ENCODE measurements around the gene PEMT. TPM values are rescaled to one million over a fixed set of nuclear protein-coding genes. Genes with fewer than 3 reads are reported as not detected.

Gene PEMT
- total RNA-seq, 2 experiments from 2014 or later = 14.1 to 17.2 TPM

DNA sequence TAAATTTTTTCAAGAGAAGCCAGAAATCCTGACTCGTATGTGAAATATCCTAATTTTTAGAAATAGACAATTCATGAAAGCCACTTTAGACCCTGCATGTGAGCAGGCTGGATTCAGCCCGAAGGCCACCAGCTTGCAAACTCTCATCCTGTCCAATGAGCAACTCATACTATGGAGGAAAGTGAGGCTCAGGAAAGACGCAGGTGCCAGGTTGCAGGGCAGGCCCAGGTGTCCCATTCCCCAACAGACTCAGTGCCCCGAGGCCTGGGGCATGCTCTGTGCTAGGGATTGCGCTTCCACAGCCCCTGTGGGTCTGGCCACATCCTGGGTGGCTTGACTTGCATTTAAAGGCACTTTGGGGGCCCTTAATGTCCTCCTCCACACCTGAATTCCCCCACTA, 78.6 kb downstream of the PEMT start:
- Mint-ChIP-seq H3K27ac (no peak overlapping the region), H3K4me3 (no peak overlapping the region), H3K4me1 (ENCODE audit: low read depth) (peaks cover 17% of the 10 kb centered on the region), H3K36me3 (ENCODE audit: low read depth) (no peaks in the 10 kb centered on the region), H3K9me3 (ENCODE audit: insufficient read depth) (no peaks in the 10 kb centered on the region), H3K27me3 (ENCODE audit: low read depth) (no peaks in the 10 kb centered on the region)
- DNase-seq (no peak), ATAC-seq (no peak)
- ChIA-PET CTCF (interaction anchor here (3.5 kb wide), 1 partner anchor 16 kb away, joined by 23 read pairs; the partner anchor contains the start of gene RASD1), POLR2A (no interaction called here)

DNA sequence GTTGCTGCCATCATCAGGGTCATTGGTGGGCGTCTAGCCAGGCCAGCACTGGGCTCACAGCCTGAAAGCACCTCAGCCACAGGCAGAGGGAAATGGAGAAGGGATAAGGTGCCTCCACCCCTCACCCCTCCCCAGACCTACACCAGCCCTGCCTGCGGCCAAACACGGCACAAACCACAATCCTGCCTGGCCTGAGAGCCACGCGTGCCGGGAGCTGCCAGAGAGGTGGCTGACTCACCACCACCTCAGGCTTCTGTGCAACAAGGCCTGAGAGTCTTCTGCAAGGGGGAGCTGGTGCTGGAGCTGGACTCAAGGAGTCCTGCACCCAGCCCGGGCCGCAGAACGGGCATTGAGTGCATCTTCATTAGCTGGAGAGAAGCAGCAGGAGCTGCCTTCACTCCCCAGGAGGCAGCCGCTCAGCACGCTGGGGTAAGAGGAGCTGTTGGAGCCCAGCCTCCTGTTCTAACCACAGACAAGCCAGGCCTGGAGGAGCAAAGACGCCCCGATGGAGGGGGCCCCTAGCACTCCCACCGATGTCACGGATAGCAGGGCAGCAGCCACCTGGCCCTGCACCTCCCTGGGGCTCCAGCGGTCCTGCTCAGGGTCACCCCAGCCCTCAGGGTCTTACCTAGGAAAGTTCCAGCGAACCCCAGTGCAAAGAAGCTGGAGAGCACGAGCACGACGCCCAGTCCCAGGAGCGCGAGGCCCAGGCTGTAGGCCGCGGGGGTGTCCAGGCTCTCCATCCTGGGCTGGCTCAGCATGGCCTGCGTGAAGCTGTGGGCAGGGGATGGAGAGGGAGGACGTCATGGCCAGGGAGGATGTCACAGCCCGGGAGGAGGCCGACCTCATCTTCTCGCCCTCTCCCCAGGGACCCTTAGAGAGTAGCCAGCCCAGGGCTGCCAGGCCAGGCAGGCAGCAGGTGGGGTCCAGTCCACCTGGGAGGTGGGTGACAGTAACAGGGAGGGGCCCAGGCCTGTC, 79.3 kb downstream of the PEMT start:
- ChIA-PET CTCF (interaction anchor here (3.5 kb wide), 1 partner anchor 15 kb away, joined by 23 read pairs; the partner anchor contains the start of gene RASD1), POLR2A (interaction anchor here (1.2 kb wide), 1 partner anchor 121 kb away, joined by 3 read pairs; no protein-coding TSS in a partner anchor)
- ATAC-seq (no peak), DNase-seq (no peak)
- H3K9me3 Mint-ChIP-seq (ENCODE audit: insufficient read depth) = no peaks in the 10 kb centered on the region
- H3K27ac Mint-ChIP-seq = no peak overlapping the region
- H3K4me1 Mint-ChIP-seq (ENCODE audit: low read depth) = peaks cover 17% of the 10 kb centered on the region
- no peaks in the 10 kb centered on the region for H3K27me3 Mint-ChIP-seq (ENCODE audit: low read depth)
- H3K4me3 Mint-ChIP-seq = no peak overlapping the region
- H3K36me3 Mint-ChIP-seq (ENCODE audit: low read depth) = no peaks in the 10 kb centered on the region

DNA sequence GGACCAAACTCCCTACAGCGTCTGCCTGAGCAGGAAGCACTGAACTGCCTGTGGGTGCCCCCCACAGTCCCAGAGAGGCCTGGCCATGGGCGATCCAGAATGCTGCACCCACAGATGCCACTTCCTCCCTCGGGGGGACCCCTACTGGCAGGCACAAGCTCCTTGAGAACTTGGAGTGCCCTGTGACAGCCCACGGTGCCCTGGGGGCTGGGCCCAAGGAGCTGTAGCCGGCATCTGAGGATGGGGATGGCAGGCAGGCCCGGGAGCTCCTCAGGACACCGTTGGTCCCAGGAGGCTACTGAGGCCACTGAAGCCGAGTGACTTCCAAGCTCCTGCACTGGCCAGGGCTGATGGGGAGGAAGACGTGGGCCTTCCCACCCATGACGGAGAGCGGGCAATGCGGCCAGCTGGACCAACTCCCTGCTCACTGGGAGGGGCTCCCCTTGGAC, 80.2 kb downstream of the PEMT start:
- DNase-seq (no peak), ATAC-seq (no peak)
- H3K9me3 Mint-ChIP-seq (ENCODE audit: insufficient read depth) = no peaks in the 10 kb centered on the region
- H3K36me3 Mint-ChIP-seq (ENCODE audit: low read depth) = no peaks in the 10 kb centered on the region
- CTCF ChIA-PET = interaction anchor here (3.5 kb wide), 1 partner anchor 14 kb away, joined by 23 read pairs; the partner anchor contains the start of gene RASD1
- peaks cover 17% of the 10 kb centered on the region for H3K4me1 Mint-ChIP-seq (ENCODE audit: low read depth)
- POLR2A ChIA-PET = interaction anchor here (1.2 kb wide), 1 partner anchor 122 kb away, joined by 3 read pairs; no protein-coding TSS in a partner anchor
- H3K27ac Mint-ChIP-seq = peak overlapping the region; percentile 54
- H3K4me3 Mint-ChIP-seq = no peak overlapping the region
- no peaks in the 10 kb centered on the region for H3K27me3 Mint-ChIP-seq (ENCODE audit: low read depth)

DNA sequence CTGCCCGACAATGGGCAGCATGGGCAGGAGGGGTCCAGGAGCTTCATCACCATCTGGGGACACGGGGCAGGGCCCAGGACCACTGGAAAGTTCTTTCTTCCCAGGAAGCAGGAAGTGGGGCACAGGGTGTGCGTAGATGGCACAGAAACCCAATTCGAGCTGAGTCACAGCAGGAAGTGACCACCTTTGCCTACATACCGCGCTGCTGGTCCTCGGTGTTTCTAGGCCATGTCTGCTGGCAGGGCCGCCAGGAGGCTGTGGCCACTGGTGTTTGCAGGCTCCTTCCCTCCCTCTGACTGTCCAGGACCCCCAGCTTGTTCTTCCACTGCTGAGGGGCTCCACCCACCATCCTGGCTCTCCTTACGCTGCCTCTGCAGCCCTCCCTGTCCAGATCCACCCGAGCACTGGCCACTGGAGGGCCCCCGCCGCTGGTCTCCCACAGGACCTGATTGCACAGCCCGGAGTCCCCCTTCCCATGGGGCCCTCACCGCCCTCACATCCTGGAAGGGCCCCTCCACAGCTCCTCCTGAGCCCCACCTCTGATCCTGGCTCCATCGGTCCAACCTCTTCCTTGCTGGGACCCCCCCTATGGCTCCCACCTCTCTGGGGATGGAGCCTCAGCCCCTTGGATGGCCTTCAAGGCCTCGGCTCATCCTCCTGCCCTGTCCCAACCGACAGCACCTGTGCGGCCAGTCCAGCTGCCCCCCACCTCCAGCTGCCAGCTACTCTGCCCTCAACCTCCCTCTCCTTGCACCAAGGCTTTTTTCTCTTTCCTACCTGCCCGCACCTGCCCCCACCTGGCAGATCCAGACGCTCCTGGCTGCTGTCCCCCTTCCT, 80.8 kb downstream of the PEMT start:
- ChIA-PET POLR2A (interaction anchor here (1.2 kb wide), 1 partner anchor 122 kb away, joined by 3 read pairs; no protein-coding TSS in a partner anchor), CTCF (interaction anchor here (0.9 to 3.5 kb wide), 2 partner anchors 14 to 58 kb away, joined by 3 to 23 read pairs; partner anchors contain the start of gene RASD1)
- Mint-ChIP-seq H3K9me3 (ENCODE audit: insufficient read depth) (no peaks in the 10 kb centered on the region), H3K4me1 (ENCODE audit: low read depth) (peaks cover 17% of the 10 kb centered on the region), H3K27ac (peak overlapping the region; percentile 54), H3K27me3 (ENCODE audit: low read depth) (no peaks in the 10 kb centered on the region), H3K36me3 (ENCODE audit: low read depth) (no peaks in the 10 kb centered on the region), H3K4me3 (no peak overlapping the region)
- ATAC-seq = no peak
- DNase-seq = no peak

DNA sequence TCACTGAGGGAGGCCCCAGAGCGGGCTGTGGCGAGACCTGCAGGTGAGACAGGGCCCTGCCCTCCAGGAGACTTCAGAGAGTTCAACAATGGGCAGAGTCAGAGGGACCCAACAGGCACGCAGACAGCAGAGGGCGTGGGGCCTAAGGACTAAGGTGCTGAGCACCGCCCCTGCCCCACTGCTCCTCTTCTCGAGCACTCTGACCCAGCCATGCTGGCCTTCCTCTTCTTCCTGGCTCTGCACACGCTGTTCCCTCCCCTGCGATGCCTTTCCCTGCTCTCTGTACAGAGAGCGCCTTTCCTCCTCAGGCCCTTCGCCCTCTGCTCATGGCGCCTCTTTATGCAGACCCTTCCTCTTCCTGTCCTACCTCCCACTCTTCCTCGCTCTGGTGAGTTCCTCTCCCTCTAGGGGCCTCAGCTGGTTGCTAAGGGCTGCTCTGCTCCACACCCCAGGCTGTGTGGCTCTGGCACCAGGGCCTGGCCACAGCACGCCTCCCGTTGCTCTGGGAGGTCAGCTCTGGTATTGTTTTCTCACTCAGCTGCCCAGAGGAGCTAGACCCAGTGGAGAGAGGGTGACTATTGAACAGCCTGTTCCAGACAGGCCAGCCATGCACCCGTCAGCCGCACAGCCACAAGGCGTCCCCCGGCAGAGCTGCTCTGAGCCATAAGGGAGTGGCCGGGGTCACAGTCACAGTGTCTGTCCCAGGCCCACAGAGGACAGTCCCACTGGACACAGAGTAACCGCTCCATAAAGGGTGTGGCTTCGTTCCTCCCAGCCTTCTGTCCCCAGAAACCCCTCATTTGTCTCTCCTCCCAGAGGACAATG, 81.7 kb downstream of the PEMT start:
- DNase-seq (no peak), ATAC-seq (no peak)
- H3K4me3 Mint-ChIP-seq = no peak overlapping the region
- ChIA-PET POLR2A (no interaction called here), CTCF (interaction anchor here (0.9 to 3.5 kb wide), 3 partner anchors 13 to 59 kb away, joined by 3 to 23 read pairs (median 3); partner anchors contain the start of gene RASD1)
- H3K27ac Mint-ChIP-seq = peak overlapping the region; percentile 54
- no peaks in the 10 kb centered on the region for H3K36me3 Mint-ChIP-seq (ENCODE audit: low read depth)
- peaks cover 17% of the 10 kb centered on the region for H3K4me1 Mint-ChIP-seq (ENCODE audit: low read depth)
- H3K9me3 Mint-ChIP-seq (ENCODE audit: insufficient read depth) = no peaks in the 10 kb centered on the region
- H3K27me3 Mint-ChIP-seq (ENCODE audit: low read depth) = no peaks in the 10 kb centered on the region

DNA sequence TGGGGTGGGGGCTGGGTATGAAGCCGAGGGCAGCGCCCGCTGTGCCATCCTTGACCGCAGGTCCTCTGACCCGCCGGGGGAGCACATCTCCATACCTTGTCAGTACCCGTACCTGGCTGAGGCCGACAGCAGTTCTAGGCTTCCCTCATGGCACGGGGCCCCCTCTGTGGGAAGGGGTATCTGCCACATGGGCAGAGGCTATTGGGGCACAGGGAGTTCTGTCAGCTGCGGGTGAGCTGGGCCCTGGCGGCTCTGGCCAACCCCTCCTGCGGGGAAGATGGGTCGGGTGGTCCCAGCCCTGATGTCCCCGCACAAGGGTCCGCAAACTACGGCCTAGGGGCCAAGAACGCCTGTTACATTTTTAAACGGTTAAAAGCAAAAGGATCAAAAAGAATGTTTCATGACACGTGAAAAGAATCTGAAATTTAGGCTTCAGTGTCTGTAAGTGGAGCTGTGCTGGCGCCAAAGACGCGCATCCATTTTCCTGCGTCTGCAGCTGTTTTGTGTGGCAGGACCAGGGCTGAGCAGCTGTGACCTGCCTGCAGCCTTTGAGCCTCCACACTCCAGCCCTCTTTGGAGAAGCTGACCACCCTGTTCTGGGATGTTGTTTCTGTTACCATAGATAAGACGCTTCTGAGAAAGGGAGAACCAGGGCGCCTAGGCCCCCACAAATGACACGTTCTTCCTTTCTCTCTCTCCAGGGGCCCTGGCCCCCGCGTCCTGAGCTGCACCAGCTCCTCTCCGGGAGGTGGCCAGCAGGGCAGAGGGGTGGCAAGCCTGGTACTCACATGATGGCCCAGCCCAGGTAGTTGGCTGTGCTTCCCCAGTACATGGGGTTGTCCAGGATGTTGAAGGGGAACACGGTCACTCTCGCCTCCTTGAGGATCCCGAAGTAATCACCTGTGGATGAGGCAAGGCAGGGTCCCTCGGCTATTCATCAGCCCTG, 82.6 kb downstream of the PEMT start:
- ATAC-seq (no peak), DNase-seq (no peak)
- ChIA-PET CTCF (interaction anchor here (1.0 kb wide), 1 partner anchor 12 kb away, joined by 3 read pairs; no protein-coding TSS in a partner anchor), POLR2A (no interaction called here)
- H3K4me1 Mint-ChIP-seq (ENCODE audit: low read depth) = peaks cover 17% of the 10 kb centered on the region
- no peak overlapping the region for H3K4me3 Mint-ChIP-seq
- H3K36me3 Mint-ChIP-seq (ENCODE audit: low read depth) = no peaks in the 10 kb centered on the region
- no peaks in the 10 kb centered on the region for H3K27me3 Mint-ChIP-seq (ENCODE audit: low read depth)
- no peaks in the 10 kb centered on the region for H3K9me3 Mint-ChIP-seq (ENCODE audit: insufficient read depth)
- no peak overlapping the region for H3K27ac Mint-ChIP-seq

DNA sequence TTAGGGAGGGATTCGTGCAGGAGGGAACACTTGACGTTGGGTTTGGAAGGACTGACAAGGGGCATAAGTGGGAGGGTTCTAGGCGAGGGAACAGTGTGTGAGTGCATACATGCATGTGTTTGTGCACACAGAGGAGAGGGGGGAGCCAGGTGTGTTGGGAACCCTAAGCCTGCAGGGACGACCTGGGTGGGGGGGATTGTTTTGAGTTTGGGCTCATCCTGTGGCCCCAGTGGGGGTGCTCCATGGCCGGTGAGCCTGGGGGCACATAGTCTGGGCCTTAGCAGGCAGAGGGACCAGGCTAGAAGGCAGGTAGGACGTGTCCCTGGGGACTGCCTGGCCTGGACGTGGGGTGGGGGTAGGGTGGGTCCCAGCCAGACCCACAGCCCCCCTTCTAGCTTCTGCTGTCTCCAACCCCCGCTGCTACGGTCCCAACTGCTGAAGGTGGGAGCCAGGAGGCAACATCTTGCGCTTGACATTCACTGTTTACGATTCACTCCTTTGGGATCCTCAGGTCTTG, 83.4 kb downstream of the PEMT start:
- H3K27ac Mint-ChIP-seq = no peak overlapping the region
- H3K9me3 Mint-ChIP-seq (ENCODE audit: insufficient read depth) = no peaks in the 10 kb centered on the region
- POLR2A ChIA-PET = interaction anchor here (1.4 kb wide), 1 partner anchor 9 kb away, joined by 3 read pairs; no protein-coding TSS in a partner anchor
- H3K4me1 Mint-ChIP-seq (ENCODE audit: low read depth) = peaks cover 17% of the 10 kb centered on the region
- H3K27me3 Mint-ChIP-seq (ENCODE audit: low read depth) = no peaks in the 10 kb centered on the region
- H3K4me3 Mint-ChIP-seq = no peak overlapping the region
- DNase-seq (no peak), ATAC-seq (no peak)
- no peaks in the 10 kb centered on the region for H3K36me3 Mint-ChIP-seq (ENCODE audit: low read depth)
- CTCF ChIA-PET = interaction anchor here (0.8 kb wide), 1 partner anchor 11 kb away, joined by 3 read pairs; no protein-coding TSS in a partner anchor

DNA sequence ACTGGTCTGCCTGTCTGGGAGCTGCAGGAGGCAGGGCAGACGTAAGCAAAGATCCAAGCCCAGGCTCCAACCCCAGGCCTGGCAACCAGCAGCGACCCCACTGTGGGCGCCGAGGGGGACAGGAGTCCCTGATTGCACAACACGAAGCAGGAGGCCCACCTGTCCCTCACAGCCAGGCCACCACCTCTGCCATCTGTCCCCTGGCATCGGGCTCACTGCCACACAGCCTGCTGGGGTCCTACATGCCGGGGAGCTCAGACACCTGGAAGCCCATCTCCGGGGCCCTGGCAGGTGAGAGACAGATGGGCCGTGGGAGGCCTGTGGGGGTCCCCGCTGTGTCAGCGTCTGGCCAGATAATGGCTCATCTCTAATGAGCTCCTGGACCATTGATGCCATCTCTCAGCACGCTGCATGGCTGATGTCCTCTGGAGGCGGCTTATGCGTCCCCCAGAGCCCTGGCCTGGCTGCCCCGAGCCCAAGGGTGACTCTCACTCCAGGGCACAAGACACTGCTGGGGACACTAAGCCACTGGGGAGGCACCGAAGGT, 84.0 kb downstream of the PEMT start:
- no peak for DNase-seq
- Mint-ChIP-seq H3K27ac (no peak overlapping the region), H3K9me3 (ENCODE audit: insufficient read depth) (no peaks in the 10 kb centered on the region), H3K27me3 (ENCODE audit: low read depth) (no peaks in the 10 kb centered on the region), H3K4me1 (ENCODE audit: low read depth) (peaks cover 17% of the 10 kb centered on the region), H3K4me3 (no peak overlapping the region), H3K36me3 (ENCODE audit: low read depth) (no peaks in the 10 kb centered on the region)
- no peak for ATAC-seq
- CTCF ChIA-PET = interaction anchor here (0.8 to 3.3 kb wide), 2 partner anchors 10 to 11 kb away, joined by 3 to 17 read pairs; no protein-coding TSS in a partner anchor
- POLR2A ChIA-PET = interaction anchor here (1.4 kb wide), 1 partner anchor 10 kb away, joined by 3 read pairs; no protein-coding TSS in a partner anchor

DNA sequence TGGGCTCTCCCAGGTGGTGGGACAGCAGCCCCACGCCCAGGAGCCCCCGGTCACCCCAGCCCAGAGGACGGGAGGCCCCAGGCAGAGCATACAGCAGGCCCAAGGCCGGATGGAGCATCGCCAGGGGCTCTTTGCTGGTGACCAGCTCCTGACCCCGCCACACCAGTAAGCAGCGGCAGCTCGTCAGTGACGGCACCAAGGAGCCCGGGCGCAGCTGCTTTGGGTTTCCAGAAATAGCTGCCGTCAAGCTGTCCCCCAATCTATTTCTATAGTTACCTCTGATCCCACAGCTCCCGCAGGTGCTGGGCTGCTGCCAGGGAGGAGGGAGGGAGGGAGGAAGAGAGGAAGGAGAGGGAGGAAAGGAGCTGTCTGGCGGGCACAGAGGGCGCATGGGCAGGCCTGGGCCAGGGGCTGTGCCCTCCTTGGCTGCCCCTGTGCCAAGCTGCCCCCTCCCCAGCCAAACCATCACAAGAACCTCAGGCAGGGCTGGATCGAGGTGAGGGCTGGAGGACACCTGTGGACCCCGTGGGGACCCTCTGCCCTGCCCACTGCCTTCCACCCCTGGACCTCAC, 84.5 kb downstream of the PEMT start:
- Mint-ChIP-seq H3K27me3 (ENCODE audit: low read depth) (no peaks in the 10 kb centered on the region), H3K4me1 (ENCODE audit: low read depth) (peaks cover 15% of the 10 kb centered on the region), H3K36me3 (ENCODE audit: low read depth) (no peaks in the 10 kb centered on the region), H3K4me3 (no peak overlapping the region), H3K27ac (no peak overlapping the region), H3K9me3 (ENCODE audit: insufficient read depth) (no peaks in the 10 kb centered on the region)
- ChIA-PET CTCF (interaction anchor here (3.3 kb wide), 1 partner anchor 10 kb away, joined by 17 read pairs; no protein-coding TSS in a partner anchor), POLR2A (interaction anchor here (0.6 to 1.4 kb wide), 2 partner anchors 10 to 88 kb away, joined by 3 read pairs; no protein-coding TSS in a partner anchor)
- ATAC-seq = no peak
- no peak for DNase-seq
